Panc1 (cell line): Measurements from ENCODE around the gene ARHGDIA.

Experiments
- TCF7L2 ChIP-seq: IDR thresholded peaks from 2 replicates; pipeline ENCODE4 v1.6.1; 2011; ENCODE audit warnings: mild to moderate bottlenecking, low read depth, low read length, inconsistent platforms
- TF ChIP-seq, protein P1 (sequence below): fragments of 450-650 bp; IDR thresholded peaks from 2 replicates; pipeline ENCODE4 v1.5.1; 2017; ENCODE audit warnings: mild to moderate bottlenecking
- TF ChIP-seq, protein P2 (sequence below), 2 experiments: IDR thresholded peaks; 2 replicates each; pipeline ENCODE4 v1.6.1; 2011 to 2012; ENCODE audit warnings: low read depth in 2 of 2, control low read depth in 1 of 2, low read length in 1 of 2, mild to moderate bottlenecking in 1 of 2, moderate library complexity in 1 of 2; ENCODE audit not compliant: insufficient read depth in 1 of 2

DNA sequence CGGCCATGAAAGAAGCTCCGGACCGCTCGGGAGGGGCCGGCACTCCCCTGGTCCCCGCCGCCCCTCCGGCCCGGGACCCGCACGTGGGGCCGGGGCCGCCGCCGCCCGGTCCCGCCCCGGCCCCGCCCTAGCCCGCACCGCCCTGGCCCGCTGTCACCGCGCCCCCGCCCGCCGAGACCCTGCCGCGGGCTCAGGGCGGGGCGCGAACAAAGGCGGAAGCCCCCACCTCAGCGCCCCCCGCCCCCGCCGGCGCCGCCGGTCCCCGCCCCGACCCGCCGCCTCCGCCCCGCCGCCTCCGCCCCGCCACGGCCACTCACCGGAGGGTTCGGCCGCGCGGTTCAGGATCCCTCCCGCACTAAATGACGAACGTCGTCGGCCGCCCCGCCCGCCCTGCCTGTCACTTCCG is at the start of gene ARHGDIA:
- TF ChIP-seq, protein P1, sequence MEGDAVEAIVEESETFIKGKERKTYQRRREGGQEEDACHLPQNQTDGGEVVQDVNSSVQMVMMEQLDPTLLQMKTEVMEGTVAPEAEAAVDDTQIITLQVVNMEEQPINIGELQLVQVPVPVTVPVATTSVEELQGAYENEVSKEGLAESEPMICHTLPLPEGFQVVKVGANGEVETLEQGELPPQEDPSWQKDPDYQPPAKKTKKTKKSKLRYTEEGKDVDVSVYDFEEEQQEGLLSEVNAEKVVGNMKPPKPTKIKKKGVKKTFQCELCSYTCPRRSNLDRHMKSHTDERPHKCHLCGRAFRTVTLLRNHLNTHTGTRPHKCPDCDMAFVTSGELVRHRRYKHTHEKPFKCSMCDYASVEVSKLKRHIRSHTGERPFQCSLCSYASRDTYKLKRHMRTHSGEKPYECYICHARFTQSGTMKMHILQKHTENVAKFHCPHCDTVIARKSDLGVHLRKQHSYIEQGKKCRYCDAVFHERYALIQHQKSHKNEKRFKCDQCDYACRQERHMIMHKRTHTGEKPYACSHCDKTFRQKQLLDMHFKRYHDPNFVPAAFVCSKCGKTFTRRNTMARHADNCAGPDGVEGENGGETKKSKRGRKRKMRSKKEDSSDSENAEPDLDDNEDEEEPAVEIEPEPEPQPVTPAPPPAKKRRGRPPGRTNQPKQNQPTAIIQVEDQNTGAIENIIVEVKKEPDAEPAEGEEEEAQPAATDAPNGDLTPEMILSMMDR = no peak
- TF ChIP-seq TCF7L2 = no peak
- TF ChIP-seq, protein P2, sequence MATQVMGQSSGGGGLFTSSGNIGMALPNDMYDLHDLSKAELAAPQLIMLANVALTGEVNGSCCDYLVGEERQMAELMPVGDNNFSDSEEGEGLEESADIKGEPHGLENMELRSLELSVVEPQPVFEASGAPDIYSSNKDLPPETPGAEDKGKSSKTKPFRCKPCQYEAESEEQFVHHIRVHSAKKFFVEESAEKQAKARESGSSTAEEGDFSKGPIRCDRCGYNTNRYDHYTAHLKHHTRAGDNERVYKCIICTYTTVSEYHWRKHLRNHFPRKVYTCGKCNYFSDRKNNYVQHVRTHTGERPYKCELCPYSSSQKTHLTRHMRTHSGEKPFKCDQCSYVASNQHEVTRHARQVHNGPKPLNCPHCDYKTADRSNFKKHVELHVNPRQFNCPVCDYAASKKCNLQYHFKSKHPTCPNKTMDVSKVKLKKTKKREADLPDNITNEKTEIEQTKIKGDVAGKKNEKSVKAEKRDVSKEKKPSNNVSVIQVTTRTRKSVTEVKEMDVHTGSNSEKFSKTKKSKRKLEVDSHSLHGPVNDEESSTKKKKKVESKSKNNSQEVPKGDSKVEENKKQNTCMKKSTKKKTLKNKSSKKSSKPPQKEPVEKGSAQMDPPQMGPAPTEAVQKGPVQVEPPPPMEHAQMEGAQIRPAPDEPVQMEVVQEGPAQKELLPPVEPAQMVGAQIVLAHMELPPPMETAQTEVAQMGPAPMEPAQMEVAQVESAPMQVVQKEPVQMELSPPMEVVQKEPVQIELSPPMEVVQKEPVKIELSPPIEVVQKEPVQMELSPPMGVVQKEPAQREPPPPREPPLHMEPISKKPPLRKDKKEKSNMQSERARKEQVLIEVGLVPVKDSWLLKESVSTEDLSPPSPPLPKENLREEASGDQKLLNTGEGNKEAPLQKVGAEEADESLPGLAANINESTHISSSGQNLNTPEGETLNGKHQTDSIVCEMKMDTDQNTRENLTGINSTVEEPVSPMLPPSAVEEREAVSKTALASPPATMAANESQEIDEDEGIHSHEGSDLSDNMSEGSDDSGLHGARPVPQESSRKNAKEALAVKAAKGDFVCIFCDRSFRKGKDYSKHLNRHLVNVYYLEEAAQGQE (IDR thresholded peaks at IDR 0.05; ENCODE audit: insufficient read depth in 1 of 2, low read depth in 2 of 2, low read length in 1 of 2) = no peak
